ENCODE measurements around the gene NFASC.

Gene NFASC

DNA sequence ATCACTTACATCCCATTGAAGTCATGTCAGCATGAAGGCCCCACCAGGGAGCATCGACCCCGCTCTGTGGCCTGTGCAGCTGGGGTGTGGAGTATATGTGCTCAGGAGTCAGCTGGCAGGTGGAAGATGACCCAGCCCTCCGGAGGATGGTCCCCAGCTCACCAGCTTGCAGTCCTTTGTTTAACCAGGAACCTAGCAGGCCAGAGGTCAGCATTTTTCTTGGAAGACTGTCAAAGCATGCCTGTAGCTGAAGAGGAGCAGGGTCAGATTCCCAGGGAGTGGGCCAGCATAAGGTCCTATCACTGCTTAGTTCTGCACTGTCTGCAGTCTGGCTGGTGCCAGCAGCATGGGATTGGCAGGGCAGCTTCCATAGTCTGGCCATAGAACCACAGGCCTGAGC is 12.7 kb downstream of the NFASC start:
- H3K4me3 ChIP-seq = no peak overlapping the region
- no peaks in the 10 kb centered on the region for H3K9me3 ChIP-seq
- H3K36me3 ChIP-seq = no peaks in the 10 kb centered on the region
- no peaks in the 10 kb centered on the region for H3K27me3 ChIP-seq
- no peak overlapping the region; the same call in 1 of the 2 replicates for H3K27ac ChIP-seq
- H3K4me1 ChIP-seq = peaks cover 100% of the 10 kb centered on the region
- no peaks in the 10 kb centered on the region for H4K20me1 ChIP-seq
- H3K4me2 ChIP-seq = peak overlapping the region; percentile 81
- H3K9ac ChIP-seq = no peak overlapping the region
- no peak for TF ChIP-seq Cebpa-rat (IDR thresholded peaks at IDR 0.05)

DNA sequence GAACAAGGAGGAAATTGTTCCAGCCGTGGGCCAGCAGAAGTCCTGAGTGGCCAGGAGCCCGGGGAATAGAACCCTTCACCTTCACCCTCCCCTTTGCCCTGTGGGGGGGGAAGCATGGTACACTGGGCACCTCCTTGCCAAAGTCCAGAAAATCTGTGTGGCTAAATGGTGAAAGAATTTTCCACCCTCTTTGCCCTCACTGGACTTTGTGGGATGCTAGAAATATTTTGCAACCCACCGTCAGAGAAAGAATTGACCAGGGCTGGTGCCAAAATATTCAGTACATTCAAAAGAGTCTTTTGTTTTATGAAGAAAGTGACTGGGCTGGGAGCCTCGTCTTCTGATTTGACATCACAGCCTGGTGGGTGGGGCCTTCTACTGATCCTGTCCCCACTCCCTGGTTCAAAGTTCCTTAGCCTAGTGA is 14.6 kb downstream of the NFASC start:
- H3K9ac ChIP-seq = no peak overlapping the region
- no peaks in the 10 kb centered on the region for H4K20me1 ChIP-seq
- H3K36me3 ChIP-seq = no peaks in the 10 kb centered on the region
- no peak for TF ChIP-seq Cebpa-rat (IDR thresholded peaks at IDR 0.05)
- no peak overlapping the region for H3K27ac ChIP-seq
- H3K4me3 ChIP-seq = no peak overlapping the region
- peaks cover 100% of the 10 kb centered on the region for H3K4me1 ChIP-seq
- H3K4me2 ChIP-seq = peak overlapping the region; percentile 15
- H3K27me3 ChIP-seq = no peaks in the 10 kb centered on the region
- no peaks in the 10 kb centered on the region for H3K9me3 ChIP-seq

DNA sequence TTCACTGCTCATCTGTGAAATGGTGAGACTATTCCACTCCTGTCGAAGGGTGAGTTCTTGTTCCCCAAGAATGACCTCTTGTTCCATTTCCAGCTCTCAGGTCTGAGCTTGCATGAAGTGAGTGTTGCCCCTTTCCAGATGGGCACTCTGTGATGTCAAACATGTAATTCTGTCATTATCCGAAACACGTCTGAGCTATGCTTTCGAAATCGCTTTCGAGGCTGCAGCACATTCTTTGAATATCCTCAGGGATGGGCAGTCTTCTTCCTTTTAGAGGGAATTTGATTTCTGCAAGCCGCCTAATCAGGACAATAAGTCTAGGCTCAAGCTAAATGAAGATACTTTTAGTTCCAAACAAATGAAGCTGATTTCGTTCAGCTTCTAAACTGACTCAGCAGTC is 15.1 kb downstream of the NFASC start:
- H3K27me3 ChIP-seq = no peaks in the 10 kb centered on the region
- no peaks in the 10 kb centered on the region for H3K36me3 ChIP-seq
- TF ChIP-seq Cebpa-rat (IDR thresholded peaks at IDR 0.05) = no peak
- no peak overlapping the region for H3K4me3 ChIP-seq
- H3K4me1 ChIP-seq = peaks cover 96% of the 10 kb centered on the region
- H3K27ac ChIP-seq = no peak overlapping the region
- no peaks in the 10 kb centered on the region for H4K20me1 ChIP-seq
- H3K9me3 ChIP-seq = no peaks in the 10 kb centered on the region
- no peak overlapping the region for H3K9ac ChIP-seq
- peak overlapping the region; percentile 15; the same call in 1 of the 2 replicates for H3K4me2 ChIP-seq

DNA sequence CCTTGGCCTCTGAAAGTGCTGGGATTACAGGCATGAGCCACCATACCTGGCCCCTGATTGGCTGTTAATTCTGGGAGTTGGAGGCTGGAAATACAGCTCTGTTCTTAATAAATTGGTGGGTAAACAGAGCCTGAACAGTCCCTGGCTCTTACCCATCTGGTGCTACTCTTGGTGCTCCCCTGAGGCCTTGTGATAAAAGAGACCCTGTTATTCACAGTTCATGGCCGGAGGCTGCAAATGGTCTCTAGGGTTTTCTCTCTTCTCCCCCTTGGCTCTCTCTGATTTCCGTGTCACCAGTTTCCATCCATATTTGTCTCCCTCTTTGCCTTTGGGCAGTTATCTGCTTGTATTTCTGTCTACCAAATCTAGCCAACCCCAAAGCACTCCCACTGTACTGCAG is 17.2 kb downstream of the NFASC start:
- H3K27me3 ChIP-seq = no peaks in the 10 kb centered on the region
- H4K20me1 ChIP-seq = no peaks in the 10 kb centered on the region
- H3K4me3 ChIP-seq = peak overlapping the region; percentile 41; the same call in 1 of the 2 replicates
- peaks cover 83% of the 10 kb centered on the region for H3K4me1 ChIP-seq
- H3K36me3 ChIP-seq = no peaks in the 10 kb centered on the region
- H3K4me2 ChIP-seq = peak overlapping the region; percentile 83
- TF ChIP-seq Cebpa-rat (IDR thresholded peaks at IDR 0.05) = no peak
- peak overlapping the region; percentile 7; the same call in 1 of the 2 replicates for H3K9ac ChIP-seq
- H3K9me3 ChIP-seq = no peaks in the 10 kb centered on the region; the same call in 1 of the 2 replicates
- peak overlapping the region; percentile 64 for H3K27ac ChIP-seq

DNA sequence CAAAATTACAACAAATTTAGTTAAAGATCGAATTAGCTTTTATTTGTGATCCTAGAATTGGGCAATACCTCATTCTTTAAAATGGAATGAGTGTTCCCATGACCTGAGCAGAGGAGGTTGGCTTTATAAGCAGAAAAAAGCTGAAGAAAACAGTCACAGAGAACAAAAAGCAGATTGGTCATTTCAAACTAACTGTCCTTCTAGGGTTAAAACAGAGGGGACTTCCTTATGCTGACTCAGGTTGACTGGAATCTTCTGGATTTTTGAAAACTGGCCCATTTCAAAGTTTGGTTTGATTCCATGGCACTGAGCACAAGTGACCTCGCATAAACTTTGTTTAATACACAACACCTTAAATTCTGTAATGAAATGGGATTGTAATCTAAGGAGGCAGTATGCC is 17.6 kb downstream of the NFASC start:
- Histone ChIP-seq H4K20me1 (no peaks in the 10 kb centered on the region), H3K27ac (peak overlapping the region; percentile 64; the same call in 1 of the 2 replicates), H3K36me3 (no peaks in the 10 kb centered on the region), H3K9ac (peak overlapping the region; percentile 7; the same call in 1 of the 2 replicates), H3K4me2 (peak overlapping the region; percentile 83), H3K4me1 (peaks cover 83% of the 10 kb centered on the region), H3K27me3 (no peaks in the 10 kb centered on the region), H3K4me3 (peak overlapping the region; percentile 41; the same call in 1 of the 2 replicates), H3K9me3 (no peaks in the 10 kb centered on the region; the same call in 1 of the 2 replicates)
- TF ChIP-seq Cebpa-rat (IDR thresholded peaks at IDR 0.05) = no peak; the same call in 1 of the 2 replicates

DNA sequence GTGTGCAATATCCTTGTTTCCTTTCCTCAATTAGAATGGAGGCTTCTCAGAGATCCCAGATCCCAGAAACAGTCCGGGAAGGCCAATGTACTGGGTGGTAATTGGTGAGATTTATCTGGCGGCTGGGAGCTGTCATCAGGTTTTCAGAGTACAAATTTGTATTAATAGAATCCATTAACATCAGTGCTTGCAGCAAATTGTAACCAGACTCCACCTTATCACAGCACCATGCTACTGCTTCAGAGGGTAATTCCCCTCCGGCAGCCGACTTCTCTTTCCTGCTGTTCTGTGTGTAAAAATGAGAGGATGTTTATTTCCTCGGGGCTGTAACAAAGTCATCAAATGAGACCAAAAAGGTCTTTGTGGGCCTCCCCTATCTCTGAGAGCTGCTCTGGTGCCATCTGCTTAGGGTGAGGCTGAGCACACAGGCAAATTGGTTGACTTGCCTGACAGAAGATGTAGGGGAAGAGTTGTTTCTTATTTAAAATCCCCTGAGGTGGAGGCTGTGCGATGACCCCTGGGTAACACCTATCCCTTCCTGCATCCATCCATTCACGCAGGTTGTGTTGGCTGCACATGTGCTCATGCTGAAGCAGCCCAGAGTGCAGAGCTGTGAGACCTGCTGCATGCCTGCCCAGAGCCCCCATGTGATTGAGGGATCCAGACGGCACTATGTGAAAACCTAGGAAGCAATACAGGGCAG is 19.2 kb downstream of the NFASC start:
- no peak for TF ChIP-seq Cebpa-rat (IDR thresholded peaks at IDR 0.05)
- Histone ChIP-seq H3K9ac (no peak overlapping the region), H3K27me3 (no peaks in the 10 kb centered on the region), H3K4me1 (peaks cover 68% of the 10 kb centered on the region), H3K4me2 (peak overlapping the region; percentile 83), H3K27ac (peak overlapping the region; percentile 64; the same call in 1 of the 2 replicates), H3K36me3 (no peaks in the 10 kb centered on the region), H4K20me1 (no peaks in the 10 kb centered on the region), H3K9me3 (no peaks in the 10 kb centered on the region; the same call in 1 of the 2 replicates), H3K4me3 (no peak overlapping the region)

DNA sequence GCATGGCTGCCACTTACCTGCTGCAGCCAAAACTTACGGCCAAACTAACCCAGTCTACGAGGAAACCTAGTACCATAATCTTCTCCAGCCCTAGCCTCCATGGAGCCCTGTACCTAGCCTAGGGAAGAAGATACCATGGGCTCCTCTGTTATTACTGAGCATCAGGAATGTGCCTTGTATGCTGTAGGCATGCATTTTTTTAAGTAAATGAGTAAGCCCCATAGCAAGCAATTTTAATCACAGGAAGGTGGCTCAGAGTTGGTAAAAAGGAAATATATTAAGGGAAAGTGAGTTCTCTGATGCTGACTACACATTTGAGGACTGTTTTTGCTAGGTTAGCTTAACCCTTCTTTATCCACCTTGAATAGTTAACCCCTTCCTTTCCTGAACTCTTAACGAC is 21.2 kb downstream of the NFASC start:
- Histone ChIP-seq H3K4me1 (peaks cover 48% of the 10 kb centered on the region), H3K9me3 (no peaks in the 10 kb centered on the region; the same call in 1 of the 2 replicates), H4K20me1 (no peaks in the 10 kb centered on the region), H3K27ac (no peak overlapping the region), H3K4me2 (no peak overlapping the region), H3K27me3 (no peaks in the 10 kb centered on the region), H3K9ac (no peak overlapping the region), H3K36me3 (no peaks in the 10 kb centered on the region), H3K4me3 (no peak overlapping the region)
- TF ChIP-seq Cebpa-rat (IDR thresholded peaks at IDR 0.05) = no peak

DNA sequence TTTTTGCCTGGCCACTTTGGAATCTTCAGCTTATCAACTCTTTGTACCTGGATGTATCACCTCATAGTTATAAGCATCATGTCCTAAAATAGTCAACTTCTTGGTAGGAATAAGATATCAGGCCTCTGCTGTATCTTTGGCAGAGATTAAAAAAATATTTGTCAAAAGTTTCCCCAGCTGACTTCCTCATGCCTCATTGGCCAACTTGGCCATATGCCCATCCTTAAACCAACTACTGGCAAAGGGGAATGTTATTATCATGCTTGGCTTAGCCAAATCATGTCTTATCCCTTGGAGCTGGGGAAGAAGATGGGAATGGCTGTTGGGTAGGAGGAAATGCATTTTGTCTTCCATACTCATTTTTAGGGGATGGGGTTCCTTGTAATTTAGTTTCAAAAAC is 23.4 kb downstream of the NFASC start:
- Histone ChIP-seq H3K4me3 (no peak overlapping the region), H3K9me3 (no peaks in the 10 kb centered on the region; the same call in 1 of the 2 replicates), H3K27ac (no peak overlapping the region), H3K4me2 (no peak overlapping the region), H3K4me1 (peaks cover 26% of the 10 kb centered on the region), H3K9ac (no peak overlapping the region), H3K27me3 (no peaks in the 10 kb centered on the region), H3K36me3 (no peaks in the 10 kb centered on the region), H4K20me1 (no peaks in the 10 kb centered on the region)
- TF ChIP-seq Cebpa-rat (IDR thresholded peaks at IDR 0.05) = no peak

DNA sequence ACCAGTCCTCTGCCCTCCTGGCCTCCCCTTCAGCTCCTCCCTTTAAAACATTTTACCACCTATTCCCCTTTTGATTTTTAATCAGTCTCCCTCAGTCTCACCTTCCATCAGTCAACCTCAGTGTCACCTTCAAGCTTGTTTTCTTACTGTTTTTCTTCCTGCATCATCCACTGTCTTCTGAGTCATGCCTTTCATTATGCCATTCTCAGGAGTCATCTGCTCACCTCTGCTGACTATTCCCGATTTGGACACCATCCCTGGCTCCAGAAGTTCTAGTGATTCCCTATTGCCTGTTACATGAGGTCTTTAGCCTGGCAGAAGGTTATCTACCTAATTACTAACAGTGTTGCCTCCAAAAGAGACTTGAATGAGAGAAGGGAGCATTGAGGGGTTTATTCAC is 23.9 kb downstream of the NFASC start:
- Histone ChIP-seq H3K27me3 (no peaks in the 10 kb centered on the region), H4K20me1 (no peaks in the 10 kb centered on the region), H3K27ac (no peak overlapping the region)

DNA sequence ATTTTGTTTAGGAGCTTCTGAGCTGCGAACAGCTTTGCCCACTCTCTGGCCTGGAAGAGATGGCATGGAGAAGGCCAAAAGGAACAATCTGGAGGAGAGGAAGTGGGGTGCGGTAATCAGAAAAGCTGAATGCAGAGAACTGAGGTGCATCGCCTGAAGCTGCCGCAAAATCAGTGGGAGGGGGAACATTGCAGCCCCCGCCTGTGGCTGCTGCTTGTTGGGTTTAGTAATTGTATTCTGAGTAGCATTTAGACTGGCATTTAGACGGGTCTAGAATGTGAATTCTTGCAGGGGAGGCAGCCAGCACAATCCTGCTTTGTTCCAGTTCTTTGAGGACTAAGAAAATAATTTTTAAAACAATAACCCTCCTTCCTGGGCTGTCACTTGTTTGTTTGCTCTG is 25.4 kb downstream of the NFASC start:
- H3K4me3 ChIP-seq = no peak overlapping the region
- no peak overlapping the region for H3K9ac ChIP-seq
- TF ChIP-seq Cebpa-rat (IDR thresholded peaks at IDR 0.05) = no peak
- H3K9me3 ChIP-seq = no peaks in the 10 kb centered on the region; the same call in 1 of the 2 replicates
- no peaks in the 10 kb centered on the region for H4K20me1 ChIP-seq
- peaks cover 12% of the 10 kb centered on the region; the same call in 1 of the 2 replicates for H3K4me1 ChIP-seq
- H3K4me2 ChIP-seq = no peak overlapping the region
- no peaks in the 10 kb centered on the region for H3K36me3 ChIP-seq
- no peaks in the 10 kb centered on the region for H3K27me3 ChIP-seq
- H3K27ac ChIP-seq = no peak overlapping the region

More for the DNA sequence above, 23.9 kb downstream of the NFASC start:
- Histone ChIP-seq H3K4me2 (no peak overlapping the region), H3K9me3 (no peaks in the 10 kb centered on the region; the same call in 1 of the 2 replicates), H3K4me3 (no peak overlapping the region), H3K36me3 (no peaks in the 10 kb centered on the region), H3K9ac (no peak overlapping the region), H3K4me1 (peaks cover 20% of the 10 kb centered on the region)
- TF ChIP-seq Cebpa-rat (IDR thresholded peaks at IDR 0.05) = no peak

All from BLaER1 (cell line).